GM10266 (cell line): Measurements from ENCODE around the gene CDCA3.

Experiments
- DNase-seq: peaks from one replicate; pipeline ENCODE4 v3.0.0; 2012; ENCODE audit errors: extremely low spot score
- CTCF ChIP-seq: IDR thresholded peaks from 2 replicates; pipeline ENCODE4 v1.5.1; 2012; ENCODE audit warnings: mild to moderate bottlenecking, low read depth; ENCODE audit not compliant: control insufficient read depth, insufficient read depth; ENCODE audit errors: missing control alignments

Gene CDCA3

GRCh38 chr12:6828781-6829535 lies 22.1 kb downstream of the CDCA3 start:
- no peak for DNase-seq

GRCh38 chr12:6827982-6828780 lies 22.9 kb downstream of the CDCA3 start, which contains the start of gene P3H3:
P3H3 (plus strand) TSS chr12:6828407; CDS start chr12:6828441, 34 bp downstream.
- no peak for DNase-seq
- TF ChIP-seq CTCF: peak; percentile 40

More at GRCh38 chr12:6828781-6829535, 22.1 kb downstream of the CDCA3 start:
- no peak for TF ChIP-seq CTCF

- peak; percentile 71 for DNase-seq
These were observed 23.6 kb downstream of the CDCA3 start for GRCh38 chr12:6827437-6827911.

GRCh38 chr12:6826734-6827436 lies 24.2 kb downstream of the CDCA3 start:
- no peak for DNase-seq
- no peak for TF ChIP-seq CTCF

More at GRCh38 chr12:6827437-6827911, 23.6 kb downstream of the CDCA3 start:
- TF ChIP-seq CTCF: no peak

GRCh38 chr12:6826125-6826733 lies 24.9 kb downstream of the CDCA3 start:
- no peak for DNase-seq
- no peak for TF ChIP-seq CTCF

- peak; percentile 92 for TF ChIP-seq CTCF
- DNase-seq: peak; percentile 95
These were observed 25.5 kb downstream of the CDCA3 start for GRCh38 chr12:6825398-6826124.
